Head of caudate nucleus (tissue), 42 donors: ENCODE results near the gene GGTLC1.

Experiments used
- DNase-seq, 42 donors: peaks; one replicate each; pipeline versions ENCODE4 v3.0.0 to v3.0.0-alpha.2; 2020 to 2021; ENCODE audit warnings: mixed read lengths in 7 of 42
- intact Hi-C: fragments of 100-400 bp; cut with DNase I; formaldehyde crosslinking; loops from one replicate; pipeline ENCODE4 v1.15.0; 2022

Gene GGTLC1

DNA sequence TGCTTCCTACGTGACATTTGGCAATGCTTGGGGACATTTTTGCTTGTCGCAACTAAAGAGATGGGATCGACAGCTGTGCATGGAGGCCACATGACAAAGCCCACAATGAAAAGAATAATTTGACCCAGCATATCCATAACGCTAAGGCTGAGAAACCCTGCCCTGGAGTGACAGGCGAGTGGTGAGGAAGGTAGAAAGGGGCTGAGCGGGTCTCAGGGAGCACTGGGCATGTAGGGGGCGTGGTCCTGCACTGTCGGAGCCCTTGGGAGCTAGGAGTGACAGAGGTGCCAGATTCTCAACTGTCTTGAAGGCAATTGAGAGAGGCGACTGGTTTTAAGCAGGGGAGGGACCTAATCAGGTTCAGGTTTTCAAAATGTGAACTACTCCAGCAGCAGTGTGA lies 13.6 kb downstream of the GGTLC1 start:
- intact Hi-C loops = no loop called here
- no peak for DNase-seq

DNA sequence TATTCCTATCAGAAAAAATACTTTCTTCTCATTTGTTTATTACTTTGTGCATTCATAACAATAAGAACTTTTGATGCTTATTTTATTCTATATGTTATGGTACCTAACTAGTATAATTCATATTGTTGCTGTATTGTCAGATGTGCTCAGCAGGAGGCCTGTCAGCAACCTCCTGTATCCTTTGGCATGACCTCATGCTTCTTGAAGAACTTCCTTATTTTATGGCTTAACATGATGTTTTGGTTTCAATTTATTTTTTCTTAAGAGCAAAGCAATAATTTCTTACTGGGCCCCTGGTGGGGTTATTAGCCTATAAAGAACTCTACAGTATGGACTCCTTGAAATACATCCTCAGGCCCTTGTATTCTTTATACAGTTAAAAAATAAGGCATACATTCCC lies 17.3 kb downstream of the GGTLC1 start:
- no peak for DNase-seq

GRCh38 chr20:23970049-23970448 lies 18.5 kb downstream of the GGTLC1 start:
- intact Hi-C loops = no loop called here
- no peak for DNase-seq

More for the DNA sequence above, 17.3 kb downstream of the GGTLC1 start:
- intact Hi-C loops = no loop called here

DNA sequence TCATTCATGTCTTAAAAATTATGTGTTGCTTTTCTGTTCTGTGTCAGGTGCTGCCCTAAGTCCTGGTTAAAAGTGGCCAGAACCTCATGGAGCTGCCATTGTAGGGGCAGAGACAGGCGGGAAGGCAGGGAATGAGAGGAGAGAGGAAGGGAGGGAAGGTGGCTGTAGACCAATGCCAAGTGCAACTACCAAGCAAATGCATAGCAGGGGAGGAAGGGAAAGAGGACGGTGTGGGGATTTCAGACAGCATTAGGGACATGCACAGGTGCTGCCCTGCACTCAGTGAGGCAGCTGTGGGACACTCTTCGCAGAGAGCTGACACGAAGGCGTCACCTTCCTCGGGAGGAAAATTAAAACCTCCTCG lies 21.0 kb downstream of the GGTLC1 start:
- DNase-seq = no peak
- intact Hi-C loops = no loop called here

GRCh38 chr20:23966927-23967615 lies 21.5 kb downstream of the GGTLC1 start:
- no peak for DNase-seq
- intact Hi-C loops = no loop called here

DNA sequence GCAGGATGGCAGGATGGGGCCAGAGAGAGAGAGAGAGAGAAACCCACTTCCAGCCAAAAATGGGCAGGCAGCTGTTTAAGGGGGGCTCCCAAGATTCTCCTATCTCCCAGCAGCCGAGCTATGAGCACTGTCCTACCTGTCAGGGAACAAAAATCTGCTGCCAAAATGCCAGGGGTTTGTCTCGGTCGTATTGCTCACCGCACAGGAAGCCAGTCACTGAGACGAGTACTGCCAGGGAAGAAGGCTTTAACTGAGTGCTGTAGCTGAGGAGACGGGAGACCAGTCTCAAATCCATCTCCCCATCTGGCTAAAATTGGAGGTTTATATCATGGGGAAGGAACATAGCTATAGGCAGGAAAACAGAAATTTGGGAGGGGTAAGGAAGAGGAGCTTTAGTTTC lies 22.3 kb downstream of the GGTLC1 start:
- intact Hi-C loops = no loop called here
- DNase-seq = no peak

GRCh38 chr20:23963941-23964340 lies 24.6 kb downstream of the GGTLC1 start:
- no peak for DNase-seq
- intact Hi-C loops = no loop called here

DNA sequence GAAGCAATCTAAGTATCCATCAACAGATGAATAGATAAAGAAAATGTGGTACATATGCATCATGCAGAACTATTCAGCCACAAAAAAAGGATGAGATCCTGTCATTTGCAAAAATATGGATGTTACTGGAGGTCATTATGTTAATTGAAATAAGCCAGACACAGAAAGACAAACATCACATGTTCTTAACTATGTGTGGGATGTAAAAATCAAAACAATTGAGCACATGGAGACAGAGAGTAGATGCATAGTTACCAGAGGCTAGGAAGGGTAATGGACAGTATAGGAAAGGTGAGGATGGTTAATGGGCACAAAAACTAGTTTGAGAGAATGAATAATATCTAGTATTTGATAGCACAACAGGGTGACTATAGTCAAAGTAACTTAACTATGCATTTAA lies 26.3 kb downstream of the GGTLC1 start:
- intact Hi-C loops = no loop called here

DNA sequence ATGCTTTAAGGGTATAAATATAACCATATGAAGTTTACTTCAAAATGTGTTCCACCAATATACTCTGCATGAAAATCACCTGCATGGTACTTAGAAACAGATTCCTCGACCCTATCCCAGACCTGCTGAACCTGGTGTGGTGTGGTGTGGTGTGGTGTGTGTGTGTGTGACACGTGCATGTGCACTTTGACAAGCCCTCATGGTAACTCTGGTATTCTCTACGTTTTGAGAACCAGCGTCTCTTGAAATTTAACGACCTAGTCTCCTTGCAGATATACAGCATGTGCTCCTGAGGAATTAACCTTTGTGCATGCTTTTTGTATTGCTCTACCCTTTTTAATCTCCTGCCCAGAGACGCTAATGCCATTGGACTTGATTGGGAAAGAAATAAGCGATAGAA lies 29.5 kb downstream of the GGTLC1 start:
- no peak for DNase-seq
- intact Hi-C loops = no loop called here

More for the DNA sequence above, 26.3 kb downstream of the GGTLC1 start:
- DNase-seq = no peak

DNA sequence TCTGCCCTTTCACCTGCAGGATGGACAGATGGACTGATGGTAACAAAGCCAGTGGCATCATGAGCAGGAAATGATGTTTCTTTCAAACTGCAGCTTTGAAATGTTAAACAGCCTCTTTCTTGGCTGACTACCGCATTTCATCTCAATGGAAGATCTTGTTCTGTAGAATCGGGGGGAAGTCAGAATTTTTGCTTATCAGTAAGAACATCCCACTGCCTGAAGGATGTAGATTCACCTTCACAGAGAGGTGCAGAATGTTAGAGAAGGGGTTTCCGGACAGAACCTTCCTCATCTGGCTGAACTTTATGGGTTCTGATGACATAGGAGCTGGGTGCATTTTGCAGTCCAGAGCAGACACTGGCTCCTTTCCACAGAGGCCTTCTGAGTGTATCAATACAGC lies 32.7 kb downstream of the GGTLC1 start:
- intact Hi-C loops = no loop called here
- DNase-seq = no peak

DNA sequence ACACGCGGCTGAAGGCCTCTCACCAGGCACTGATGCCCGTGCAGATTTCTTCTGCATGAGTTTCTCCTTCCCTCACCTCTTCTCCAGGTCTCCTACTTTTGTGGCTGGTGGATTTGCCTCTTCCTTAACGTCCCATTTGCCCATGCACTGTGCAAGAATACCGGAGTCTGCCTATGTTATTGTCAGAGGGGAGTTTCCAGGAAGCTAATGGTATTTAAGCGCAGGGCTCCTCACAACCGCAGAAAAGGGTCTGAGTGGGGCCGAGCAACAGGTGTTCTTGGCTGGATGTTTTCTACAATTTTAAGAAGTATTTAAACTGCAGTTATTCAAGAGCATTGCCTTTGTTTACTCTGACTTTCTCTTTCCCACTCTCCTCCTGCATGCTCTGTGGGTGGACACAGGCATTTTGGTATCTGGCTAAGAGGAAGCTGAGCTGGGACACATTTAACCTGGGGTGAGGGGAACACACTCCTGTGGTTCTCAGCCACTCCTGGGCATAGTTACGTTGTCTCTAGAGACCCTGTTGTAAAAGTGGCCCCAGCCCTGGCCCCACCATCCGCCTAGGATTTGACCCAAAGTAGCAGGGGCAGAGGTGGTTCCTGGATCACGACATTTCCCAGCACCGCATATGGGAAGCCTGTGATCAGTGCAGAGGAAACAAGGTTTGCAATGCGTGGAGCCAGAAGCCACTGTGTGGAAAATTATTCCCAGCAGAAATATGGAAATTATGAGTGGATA lies 34.4 kb downstream of the GGTLC1 start:
- intact Hi-C loops = no loop called here
- no peak for DNase-seq

DNA sequence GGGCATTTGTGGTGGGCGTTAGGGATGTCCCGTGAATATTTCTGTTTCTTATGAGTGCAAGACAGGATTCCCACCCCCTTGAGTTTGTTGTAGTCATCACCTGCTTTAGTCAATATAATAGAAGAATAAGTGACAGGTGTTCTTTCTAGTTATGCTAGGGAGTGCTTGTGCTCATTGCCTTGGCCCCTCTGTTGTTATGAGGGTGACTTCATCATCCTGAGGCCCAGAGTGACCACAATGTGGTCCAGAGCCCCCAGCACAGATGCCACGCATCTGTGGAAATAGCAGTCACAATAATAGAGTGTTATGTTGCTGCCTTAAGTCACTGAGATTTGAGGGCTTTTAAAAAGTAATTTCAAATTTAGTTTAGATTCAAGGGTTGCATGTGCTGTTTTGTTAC lies 42.4 kb downstream of the GGTLC1 start:
- DNase-seq = no peak
- intact Hi-C loops = no loop called here

DNA sequence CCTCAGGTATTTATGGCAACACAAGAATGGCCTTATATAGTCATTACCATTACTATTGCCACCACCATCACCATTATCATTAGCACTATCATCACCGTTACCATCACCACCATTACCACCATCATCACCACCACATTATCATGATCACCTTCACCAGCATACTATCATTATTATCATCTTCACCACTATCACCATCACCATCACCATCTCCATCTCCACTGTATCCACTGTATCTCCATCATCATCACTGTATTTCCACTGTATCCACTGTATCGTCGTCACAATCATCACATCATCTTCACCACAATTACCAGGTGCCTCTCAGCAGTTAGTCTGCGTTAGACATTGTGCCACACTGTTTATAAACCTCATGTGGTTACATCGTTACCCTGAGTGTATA lies 45.3 kb downstream of the GGTLC1 start:
- no peak for DNase-seq
- intact Hi-C loops = no loop called here

GRCh38 chr20:23939641-23940040 lies 48.9 kb downstream of the GGTLC1 start:
- DNase-seq = no peak
- intact Hi-C loops = loop anchor here (5.0 to 10.0 kb wide), 2 partner anchors 58 to 995 kb away; no protein-coding TSS in a partner anchor

- intact Hi-C loops = loop anchor here (5.0 to 10.0 kb wide), 2 partner anchors 58 to 996 kb away; no protein-coding TSS in a partner anchor
- no peak for DNase-seq
Measured at GRCh38 chr20:23939063-23939462, 49.5 kb downstream of the GGTLC1 start.

DNA sequence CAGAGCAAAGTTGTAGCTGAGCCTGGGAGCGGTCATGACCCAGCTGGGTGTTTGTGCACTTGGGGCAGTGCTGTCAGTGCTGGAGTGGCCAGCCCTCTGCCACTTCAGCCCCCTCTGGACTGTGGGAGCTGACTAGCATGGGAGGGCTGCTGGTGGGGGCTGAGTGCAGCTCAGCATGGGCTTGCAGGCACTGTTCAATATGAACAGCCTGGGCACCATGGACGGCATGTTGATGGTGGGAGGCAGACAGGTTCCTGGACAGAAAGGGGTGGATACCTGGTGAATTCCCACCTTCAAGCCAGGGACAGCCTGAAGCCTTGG lies 50.5 kb downstream of the GGTLC1 start:
- DNase-seq = no peak
- intact Hi-C loops = loop anchor here (5.0 to 10.0 kb wide), 2 partner anchors 59 to 997 kb away; no protein-coding TSS in a partner anchor

DNA sequence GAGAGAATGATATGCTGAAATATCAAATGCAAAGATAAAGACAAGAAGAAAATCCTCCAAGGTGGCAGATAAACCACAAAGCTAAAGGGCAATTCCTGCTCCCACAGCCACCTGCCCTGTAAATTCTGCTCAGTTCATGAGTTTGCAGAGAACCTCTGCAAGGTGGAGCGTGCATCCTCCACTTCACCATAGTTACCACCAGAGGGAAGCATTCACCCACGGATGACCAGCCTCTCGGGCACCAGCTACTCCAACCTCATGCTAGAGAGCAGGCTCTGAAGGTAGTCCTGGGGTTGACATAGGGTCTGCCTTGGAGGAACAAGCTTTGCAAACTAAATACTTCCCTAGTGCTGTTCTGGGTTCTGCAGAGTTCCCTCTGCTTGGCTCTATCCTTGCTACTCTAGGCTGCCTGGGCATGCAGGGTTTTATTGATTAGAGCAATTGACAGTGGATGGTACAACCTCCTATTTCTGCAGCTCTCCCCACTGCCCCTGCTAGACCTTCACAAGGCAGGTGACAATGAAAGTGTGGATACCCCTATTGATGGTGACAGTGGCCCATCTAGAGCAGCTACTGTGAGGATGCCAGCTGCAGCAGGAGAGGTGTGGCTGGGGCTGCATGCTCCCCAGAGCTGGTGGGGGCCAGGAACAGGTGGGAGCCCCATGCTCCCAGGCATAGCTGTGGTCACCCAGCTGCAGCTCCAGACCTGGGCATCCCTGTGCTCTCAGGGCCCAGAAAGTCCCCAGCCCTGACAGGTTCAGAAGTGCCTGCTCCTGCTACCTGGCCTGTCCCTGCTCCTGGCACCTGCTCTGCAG lies 51.1 kb downstream of the GGTLC1 start:
- DNase-seq = peak; percentile 61 to 90 (median 79)
- intact Hi-C loops = loop anchor here (5.0 to 10.0 kb wide), 2 partner anchors 60 to 997 kb away; no protein-coding TSS in a partner anchor
